Measurements from ENCODE around the gene NHLRC1.

GRCh38 chr6:18101873-18102272 is 20.6 kb downstream of the NHLRC1 start:
- TF ChIP-seq ARNT (IDR thresholded peaks at IDR 0.05) (no peak), FOXA1 (IDR thresholded peaks at IDR 0.05) (no peak), CTBP1 (IDR thresholded peaks at IDR 0.05; ENCODE audit: borderline replicate concordance) (no peak), SP1 (IDR thresholded peaks at IDR 0.05) (no peak), FOXK2 (IDR thresholded peaks at IDR 0.05) (no peak), L3MBTL2 (conservative IDR thresholded peaks at IDR 0.05) (no peak), SUZ12 (IDR thresholded peaks at IDR 0.05) (no peak), BHLHE40 (IDR thresholded peaks at IDR 0.05; ENCODE audit: borderline replicate concordance) (no peak), TARDBP (IDR thresholded peaks at IDR 0.05) (no peak)
- TF ChIP-seq, protein P1, sequence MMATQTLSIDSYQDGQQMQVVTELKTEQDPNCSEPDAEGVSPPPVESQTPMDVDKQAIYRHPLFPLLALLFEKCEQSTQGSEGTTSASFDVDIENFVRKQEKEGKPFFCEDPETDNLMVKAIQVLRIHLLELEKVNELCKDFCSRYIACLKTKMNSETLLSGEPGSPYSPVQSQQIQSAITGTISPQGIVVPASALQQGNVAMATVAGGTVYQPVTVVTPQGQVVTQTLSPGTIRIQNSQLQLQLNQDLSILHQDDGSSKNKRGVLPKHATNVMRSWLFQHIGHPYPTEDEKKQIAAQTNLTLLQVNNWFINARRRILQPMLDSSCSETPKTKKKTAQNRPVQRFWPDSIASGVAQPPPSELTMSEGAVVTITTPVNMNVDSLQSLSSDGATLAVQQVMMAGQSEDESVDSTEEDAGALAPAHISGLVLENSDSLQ (IDR thresholded peaks at IDR 0.05): no peak

Measured in HEK293T (cell line).